NCI-H748 (cell line): Measurements from ENCODE around the gene ARFIP2.

Source experiments
- DNase-seq: peaks from one replicate; lab custom pipeline; 2025; ENCODE audit not compliant: unreplicated experiment; lab: John Stamatoyannopoulos, UW

The ARFIP2 gene

DNA sequence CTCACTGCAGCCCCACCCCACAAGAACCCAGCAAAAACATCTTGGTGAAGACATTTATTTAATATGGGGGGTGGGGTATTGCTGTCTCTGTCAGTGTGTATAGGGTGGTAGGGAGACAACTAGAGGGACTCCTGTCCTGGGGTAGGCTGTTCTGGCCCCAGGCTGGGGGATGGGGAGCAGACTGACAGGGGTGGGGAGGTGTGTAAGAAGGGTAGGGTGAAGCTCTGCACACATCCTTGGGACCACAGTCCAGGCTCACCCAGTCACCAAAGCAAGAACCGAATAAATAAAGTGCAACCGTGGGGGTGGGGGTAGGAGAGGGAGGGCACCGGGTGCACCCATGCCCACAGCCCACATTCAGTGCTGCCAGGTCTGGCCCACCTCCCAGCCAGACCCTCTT, 32.6 kb downstream of the ARFIP2 start:
- no peak for DNase-seq

DNA sequence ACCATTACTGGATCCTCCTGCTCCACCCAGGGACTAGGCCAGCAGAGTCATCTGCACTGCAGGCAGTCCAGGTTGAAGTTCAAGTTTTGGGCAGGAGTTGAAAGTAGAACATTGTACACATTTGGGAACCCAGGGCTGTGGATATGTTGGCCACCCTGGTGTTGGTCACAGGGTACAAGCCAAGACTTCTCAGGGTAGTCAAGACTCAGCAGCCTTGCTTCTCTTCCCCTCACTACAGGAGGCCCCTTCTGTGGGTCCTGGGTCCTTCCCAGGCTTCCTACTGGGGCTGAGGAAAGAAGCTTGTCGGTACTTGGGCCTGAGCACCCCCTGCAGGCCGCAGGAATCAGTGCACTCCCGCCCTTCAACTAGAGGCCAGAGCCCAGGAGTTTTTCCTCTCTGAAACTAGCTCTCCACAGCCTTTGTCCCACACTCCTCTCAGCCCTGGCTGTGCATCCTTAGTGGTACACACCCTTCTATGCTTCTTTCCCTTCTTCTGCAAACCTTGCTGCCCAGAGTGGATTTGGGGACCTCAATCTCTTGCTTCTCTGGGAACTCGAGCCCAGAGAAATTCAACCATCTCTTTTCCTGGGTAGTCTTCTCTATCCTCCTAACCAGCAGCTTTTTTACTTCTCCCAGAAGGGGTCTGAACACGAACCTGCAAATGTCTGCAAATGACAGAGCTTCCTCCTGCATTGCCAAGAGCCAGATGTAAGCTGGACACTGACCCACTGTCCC, 37.7 kb downstream of the ARFIP2 start:
- DNase-seq = peak; percentile 50

DNA sequence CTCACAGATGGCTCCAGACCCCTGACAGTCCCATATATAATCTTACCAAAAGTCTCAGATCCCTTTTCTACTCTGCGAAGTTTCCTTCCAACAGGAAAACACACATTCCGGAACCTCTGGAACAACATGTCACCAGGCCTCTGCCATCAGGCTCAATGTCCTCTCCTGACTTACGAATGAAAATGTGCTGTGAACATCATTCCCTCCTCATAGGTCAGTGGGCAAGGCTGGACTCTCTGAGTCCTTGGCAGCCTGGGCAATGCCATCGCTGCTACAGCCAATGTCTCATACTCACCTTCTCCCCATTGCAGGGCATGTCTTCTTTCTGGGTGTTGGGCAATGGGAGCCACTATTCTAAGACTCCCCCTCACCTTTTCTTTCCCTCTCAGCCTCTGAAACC, 38.7 kb downstream of the ARFIP2 start:
- DNase-seq = no peak

DNA sequence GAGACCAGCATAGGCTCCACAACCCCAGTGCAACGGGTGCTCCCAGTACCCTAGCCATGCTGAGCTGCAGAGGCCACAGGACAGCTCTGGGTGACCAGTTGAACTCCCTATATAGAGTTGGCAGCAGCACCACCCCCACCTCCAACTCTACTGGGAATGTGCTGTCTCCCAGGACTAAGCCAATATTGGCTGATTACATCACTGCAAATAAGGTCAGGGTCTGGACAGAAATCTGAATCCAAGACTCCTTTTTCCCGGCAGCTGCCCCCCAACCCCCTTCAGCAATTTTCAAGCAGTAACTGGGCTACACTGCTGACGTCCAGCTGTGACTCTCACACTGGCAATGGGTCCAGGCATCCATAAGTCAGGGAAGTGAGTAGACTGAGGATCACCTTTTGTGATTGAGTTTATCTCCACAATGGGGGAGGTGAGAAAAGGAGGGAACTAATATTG, 40.2 kb downstream of the ARFIP2 start, which contains the start of gene HPX:
Gene HPX (minus strand): TSS at position 82 of the 453 bp plus-strand sequence. CDS start 24 bp downstream, at position 58.
- DNase-seq = no peak

DNA sequence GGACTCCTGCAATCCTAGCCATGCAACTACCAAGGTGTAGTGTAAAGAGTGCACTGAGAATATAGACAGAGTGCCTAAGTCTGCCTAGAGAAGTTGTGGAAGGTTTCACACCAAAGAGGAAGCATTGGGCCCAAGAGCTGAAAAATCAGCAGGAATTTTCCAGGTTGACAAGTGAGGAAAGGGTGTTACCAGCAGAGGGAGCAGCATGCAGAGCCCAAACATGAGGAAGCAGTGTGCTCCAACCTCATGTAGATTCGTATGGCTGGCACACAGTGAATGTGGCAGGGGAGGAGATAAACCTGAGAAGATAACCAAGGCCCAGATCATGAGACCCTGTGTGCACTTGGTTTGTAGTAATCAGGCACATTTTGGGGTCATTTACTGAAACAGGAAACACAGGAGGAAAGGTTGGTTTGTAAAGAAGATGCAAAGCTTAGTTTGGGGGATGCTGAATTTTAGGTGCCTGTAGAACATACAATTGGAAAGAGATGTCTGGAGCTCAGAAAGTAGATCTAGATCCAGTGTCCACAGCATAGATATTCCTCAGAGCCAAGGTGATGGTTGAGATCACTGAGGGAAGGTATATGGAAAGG, 42.1 kb downstream of the ARFIP2 start:
- DNase-seq = peak; percentile 64

DNA sequence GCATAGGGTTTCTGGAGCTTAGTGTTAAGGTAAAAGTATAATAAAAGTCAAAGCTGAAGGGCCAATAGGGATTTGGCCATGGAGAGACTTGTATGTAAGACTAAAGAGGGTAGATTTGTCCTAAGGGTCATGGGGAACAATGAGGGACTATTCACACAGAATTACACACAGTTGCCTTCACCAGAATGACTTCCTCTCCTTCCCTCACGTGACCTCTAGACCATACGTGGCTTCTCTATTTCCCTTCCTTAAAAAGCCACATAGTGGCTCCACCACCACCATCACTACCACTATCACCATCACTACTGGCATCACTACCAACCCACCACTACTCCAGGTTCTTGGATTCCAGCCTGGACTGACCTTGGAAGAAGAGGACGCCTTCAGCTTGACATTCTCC, 43.1 kb downstream of the ARFIP2 start:
- DNase-seq = no peak

DNA sequence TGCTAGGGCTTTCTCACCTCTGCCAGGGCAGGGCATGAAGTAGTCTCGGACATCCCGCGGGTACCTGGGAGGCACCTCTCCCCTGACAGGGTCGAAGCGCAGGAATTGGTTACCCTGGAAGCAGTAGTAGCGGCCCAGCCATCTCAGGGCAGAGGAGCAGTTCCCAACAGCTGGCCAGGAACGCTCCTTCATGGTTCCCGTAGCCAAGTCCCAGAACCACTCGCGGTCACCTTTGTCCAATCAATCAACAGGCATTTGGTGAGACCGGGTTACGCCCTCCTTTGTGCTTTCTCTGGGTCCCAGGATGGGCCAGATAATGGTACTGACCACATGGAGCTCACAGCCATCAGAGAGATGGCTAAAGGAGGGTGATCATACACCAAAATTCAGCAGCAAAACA, 43.7 kb downstream of the ARFIP2 start:
- no peak for DNase-seq

DNA sequence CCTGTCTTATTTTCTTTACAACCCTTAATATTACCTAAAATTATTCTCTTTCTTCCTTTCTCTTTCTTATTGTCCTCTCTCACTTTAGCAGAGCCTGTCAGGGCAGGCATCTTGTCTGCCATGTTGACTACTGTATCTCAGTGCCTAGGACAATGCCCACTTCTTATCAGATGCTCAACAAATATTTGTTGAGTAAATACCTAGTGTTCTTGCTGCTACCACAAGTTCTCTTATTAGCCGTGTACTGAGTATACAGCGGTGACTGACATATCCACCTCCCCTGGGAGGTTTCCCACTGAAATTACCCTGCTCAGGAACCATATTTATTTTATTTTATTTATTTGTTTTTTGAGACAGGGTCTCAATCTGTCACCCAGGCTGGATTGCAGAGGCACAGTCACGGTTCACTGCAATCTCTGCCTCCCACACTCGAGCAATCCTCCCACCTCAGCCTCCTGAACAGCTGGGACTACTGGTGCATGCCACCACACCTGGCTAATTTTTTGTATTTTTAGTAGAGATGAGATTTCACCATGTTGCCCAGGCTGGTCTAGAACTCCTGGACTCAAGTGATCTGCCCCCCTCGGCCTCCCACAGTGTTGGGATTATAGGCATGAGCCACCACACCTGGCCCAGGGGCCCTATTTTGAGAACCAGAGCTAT, 47.0 kb downstream of the ARFIP2 start:
- DNase-seq = peak; percentile 9

DNA sequence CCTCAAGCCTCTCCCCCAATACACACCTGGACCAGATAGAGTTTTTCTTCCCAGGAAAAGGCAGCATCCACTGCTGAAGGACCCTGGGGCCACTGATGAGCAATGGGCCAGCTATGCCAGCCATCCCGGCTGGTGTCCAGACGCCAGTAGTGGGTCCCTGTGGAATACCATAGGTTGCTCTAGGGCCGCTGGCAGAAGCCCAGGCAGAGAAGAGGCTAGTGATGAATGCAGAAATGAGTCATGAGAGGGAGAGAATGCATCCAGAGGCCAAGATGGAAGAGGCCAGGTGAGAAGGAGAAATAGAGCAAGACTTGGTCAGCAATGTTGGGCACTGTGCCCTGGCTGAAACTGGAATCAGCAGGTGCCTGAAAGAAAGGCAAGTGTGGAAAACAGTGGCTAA, 49.3 kb downstream of the ARFIP2 start:
- no peak for DNase-seq

DNA sequence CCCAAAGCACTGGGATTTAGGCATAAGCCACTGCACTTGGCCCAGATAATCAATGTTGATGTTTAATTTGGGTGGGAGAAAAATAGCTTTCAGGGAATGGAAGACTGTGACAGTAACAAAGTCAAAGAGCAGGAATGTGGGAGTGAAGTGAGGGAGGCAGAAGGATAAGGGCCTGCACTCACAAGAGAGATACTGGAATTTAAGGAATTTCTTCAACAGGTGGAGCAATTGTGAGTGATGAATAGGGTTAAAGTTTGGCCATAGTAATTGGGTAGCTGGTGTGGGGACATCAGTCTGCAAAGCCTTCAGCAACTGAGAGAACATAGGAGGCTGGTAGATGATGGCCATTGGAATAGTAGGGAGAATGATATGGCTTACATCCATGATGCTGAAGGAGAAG, 53.6 kb downstream of the ARFIP2 start:
- no peak for DNase-seq
